Ramos (cell line): ENCODE results near the gene PUM2.

Experiments
- in situ Hi-C: fragments of 300-500 bp; cut with MboI; formaldehyde crosslinking; loops from one replicate; pipeline ENCODE4 v1.14.3; 2022; ENCODE audit warnings: low sequenced_read_pairs; ENCODE audit not compliant: unreplicated experiment

PUM2 gene

DNA sequence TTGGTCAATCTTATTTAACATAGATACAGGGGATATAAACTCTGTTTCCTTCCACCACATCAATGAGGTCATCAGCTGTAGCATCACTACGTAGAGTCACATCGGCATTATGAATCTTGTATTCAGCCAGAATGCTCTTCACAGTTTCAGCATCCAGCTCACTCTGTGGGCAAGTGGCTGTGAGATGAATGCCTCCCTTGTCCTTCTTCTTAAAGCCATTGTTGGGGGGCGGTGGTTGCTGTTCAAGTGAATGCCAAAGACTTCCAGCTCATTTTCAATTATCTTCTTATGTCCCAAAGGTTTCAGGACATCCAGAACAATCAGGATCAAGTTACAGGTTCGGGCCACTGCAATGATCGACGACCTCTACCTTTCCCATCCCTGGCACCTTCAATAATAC, 110.4 kb downstream of the PUM2 start:
- in situ Hi-C loops, result loop anchor here (25.0 kb wide), 1 partner anchor 397 kb away; no protein-coding TSS in a partner anchor

DNA sequence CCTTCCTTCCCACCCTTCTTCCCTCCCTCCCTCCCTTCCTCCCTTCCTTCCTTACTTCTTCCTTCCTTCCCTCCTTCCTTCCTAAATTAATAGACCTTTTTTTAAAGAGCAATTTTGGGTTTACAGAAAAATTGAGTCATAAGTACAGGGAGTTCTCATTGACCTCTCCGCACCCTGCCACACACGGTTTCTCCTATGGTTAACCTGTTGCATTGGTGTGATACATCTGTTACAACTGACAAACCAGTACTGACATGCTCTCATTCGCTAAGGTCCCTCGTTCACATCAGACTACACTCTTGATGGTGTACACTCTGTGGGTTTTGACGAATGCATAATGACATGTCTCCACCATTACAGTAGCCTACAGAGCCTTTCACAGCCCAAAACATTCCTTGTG, 114.1 kb downstream of the PUM2 start:
- in situ Hi-C loops, result loop anchor here (25.0 kb wide), 1 partner anchor 401 kb away; no protein-coding TSS in a partner anchor

DNA sequence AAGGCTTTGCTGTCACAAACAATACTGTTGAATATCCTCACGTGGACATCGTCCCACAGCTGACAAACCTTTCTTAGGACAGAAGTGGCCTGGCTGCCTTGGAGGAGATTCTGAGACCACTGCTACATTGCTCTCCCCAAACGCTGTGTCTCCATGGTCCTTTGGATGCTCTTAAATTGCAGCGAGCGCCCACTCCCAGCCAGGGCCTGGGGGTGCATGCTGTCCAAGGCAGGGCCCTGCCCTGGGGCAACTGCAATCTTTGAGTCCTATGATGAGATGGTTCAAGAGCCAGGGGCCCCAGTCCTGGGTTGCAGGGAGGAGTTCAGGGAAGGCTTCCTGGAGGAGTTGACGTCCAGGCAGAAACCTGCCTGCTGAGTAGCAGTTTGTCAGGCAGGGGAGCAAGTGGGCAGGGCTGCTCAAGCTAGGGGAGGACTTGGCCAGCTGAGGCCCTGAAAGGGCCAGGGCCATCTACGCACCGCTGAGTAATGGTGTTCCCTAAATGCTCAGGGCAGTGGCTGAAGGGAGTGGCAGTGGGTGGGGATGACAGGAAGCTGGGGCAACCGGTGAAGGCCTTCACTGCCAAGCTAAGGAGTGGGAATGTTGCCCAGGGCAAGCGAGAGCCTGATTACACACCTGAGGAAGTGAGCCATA, 114.9 kb downstream of the PUM2 start:
- in situ Hi-C loops, result loop anchor here (25.0 kb wide), 1 partner anchor 402 kb away; no protein-coding TSS in a partner anchor

DNA sequence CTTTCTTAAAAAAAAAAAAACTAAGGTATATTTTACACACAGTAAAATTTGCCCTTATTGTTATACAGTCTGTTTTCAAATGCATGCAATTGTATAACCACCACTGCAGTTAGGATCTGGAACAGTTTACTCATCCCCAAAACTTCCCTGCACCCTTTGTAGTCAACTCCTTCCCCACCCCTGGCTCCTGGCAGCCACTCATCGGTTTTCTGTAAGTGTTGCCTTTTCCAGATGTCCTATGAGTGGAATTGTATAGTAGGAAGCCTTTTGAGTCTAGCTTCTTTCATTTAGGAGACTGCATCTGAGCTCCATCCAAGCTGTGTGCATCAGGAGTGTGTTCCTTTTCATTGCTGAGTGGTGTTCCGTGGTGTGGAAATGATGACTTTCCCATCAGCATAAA, 116.0 kb downstream of the PUM2 start:
- in situ Hi-C loops, result loop anchor here (25.0 kb wide), 1 partner anchor 403 kb away; no protein-coding TSS in a partner anchor

DNA sequence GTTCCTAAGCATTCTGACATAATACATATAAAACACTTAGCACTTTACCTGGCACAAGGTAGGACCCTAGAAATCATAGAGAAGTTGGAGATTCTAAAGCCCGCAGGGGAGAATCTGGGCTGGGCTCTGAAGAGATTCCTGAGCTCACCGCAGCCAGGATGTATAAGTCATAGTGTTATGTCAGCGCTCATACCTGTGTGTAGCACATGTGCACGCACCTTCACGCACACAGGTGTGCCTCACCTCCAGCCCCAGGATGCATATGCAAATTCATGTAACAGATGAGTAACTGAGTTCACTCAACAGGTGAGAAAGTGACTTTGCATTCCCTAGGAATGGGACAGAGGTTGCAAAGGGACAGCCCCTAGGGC, 117.8 kb downstream of the PUM2 start:
- in situ Hi-C loops, result loop anchor here (25.0 kb wide), 1 partner anchor 404 kb away; no protein-coding TSS in a partner anchor

DNA sequence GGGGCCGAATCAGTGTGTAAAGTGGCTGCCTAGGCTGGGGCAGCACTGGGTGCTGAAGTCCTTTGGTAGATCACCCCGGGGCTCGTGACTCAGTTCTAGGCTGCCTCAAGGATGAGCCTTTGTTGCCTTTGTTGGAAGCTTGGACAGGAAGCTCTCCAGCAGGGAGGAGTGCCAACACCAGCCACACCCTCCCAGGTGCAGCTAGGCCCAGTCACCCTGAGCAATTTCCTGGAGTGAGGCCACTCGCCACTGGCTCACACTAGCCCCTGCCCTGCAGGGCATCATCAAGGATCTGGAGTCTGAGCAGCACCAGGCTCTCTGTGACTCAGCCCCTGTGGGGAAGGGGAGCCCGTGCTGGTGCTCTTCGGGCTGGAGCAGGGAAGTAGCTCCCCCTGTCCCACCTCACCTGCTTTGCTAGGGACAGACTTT, 119.0 kb downstream of the PUM2 start:
- in situ Hi-C loops, result loop anchor here (25.0 kb wide), 1 partner anchor 406 kb away; no protein-coding TSS in a partner anchor

DNA sequence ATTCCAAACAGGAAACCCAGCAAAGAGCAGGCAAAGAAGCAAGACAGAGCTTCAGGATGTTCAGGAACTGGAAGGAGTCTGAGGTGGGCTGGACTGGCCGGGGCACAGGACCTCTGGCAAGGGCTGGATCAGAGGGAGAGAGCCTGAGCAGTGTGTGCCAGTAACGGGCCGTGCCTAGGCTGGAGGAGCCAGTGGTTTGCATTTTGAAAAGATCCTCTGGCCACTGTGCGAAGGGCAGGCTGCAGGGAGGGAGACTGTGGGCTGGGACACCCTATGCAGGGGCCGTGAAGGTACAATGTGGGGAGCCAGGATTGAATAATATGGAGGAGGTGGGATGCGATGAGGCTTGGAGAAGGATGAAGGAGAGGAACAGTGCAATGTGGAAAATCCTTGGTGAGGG, 119.5 kb downstream of the PUM2 start:
- in situ Hi-C loops, result loop anchor here (25.0 kb wide), 1 partner anchor 406 kb away; no protein-coding TSS in a partner anchor

DNA sequence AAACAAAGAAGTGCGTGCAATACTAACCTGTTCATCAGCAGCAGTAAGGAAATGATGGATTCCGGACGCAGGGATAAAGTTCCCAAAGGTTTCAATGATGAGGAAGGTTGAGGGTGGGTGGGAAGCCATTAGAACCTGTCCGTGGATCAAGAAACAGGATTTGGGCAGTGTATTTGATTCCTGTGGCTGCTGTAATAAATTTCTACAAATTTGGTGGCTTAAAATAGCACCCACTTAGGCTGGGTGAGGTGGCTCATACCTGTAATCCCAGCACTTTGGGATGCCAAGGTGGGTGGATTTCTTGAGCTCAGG, 120.6 kb downstream of the PUM2 start:
- in situ Hi-C loops, result loop anchor here (25.0 kb wide), 1 partner anchor 407 kb away; no protein-coding TSS in a partner anchor

DNA sequence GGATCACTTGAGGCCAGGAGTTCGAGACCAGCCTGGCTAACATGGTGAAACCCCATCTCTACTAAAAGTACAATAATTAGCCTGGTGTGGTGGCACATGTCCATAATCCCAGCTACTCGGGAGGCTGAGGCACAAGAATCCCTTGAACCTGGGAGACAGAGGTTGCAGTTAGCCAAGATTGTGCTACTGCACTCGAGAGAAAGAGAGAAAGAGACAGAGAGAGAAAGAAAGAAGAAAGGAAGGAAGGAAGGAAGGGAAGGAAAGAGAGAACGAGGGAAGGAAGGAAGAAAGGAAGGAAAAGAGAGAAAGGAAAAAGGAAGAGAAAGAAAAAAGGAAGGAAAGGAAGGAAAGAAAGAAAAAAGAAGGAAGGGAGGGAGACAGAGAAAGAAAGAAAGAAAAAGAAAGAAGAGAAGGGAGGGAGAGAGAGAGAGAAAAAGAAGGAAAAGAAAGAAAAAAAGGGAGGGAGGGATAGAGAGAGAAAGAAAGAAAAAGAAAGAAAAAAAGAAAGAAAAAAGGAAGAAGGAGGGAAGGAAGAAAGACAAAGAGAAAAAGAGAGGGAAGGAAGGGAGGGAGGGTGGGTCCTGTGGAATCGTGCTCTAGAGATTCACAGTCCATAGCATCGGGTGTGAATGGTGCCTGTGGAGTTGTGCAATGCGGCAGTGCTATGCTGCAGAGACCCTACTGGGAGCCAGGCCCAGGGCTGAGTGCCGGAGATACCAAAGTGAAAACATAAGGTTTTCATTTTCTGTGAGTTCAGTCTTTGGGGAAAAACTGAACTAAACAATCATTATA, 121.1 kb downstream of the PUM2 start:
- in situ Hi-C loops, result loop anchor here (25.0 kb wide), 1 partner anchor 408 kb away; no protein-coding TSS in a partner anchor

DNA sequence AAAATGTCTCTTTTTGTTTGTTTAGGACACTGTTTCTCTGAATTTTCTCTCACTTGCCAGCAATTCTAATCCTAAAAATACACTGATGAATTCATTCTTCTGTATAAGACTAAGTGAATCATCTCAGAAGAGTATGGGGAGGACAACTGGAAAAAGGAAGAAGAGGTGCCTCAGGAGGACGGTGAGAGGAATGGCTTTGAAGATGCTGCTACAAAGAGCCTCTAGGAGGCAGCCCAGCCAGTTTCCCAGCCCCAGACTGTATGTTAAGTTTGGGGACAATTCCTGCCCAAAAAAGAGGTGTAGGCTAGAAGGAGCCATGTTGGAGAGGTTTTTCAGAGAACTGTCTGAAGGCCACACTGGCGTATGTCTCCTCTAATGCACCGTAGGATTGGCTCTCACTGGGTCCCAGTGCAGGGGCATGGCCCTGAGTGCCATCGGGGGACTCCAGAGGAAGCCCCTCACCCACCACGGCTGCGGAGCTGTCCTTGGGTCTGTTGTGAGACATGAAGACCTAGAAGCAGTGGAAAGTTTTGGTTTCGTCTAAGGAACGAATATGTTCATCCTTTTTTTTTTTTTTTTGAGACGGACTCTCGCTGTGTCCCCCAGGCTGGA, 122.6 kb downstream of the PUM2 start:
- in situ Hi-C loops, result loop anchor here (25.0 kb wide), 1 partner anchor 409 kb away; no protein-coding TSS in a partner anchor

DNA sequence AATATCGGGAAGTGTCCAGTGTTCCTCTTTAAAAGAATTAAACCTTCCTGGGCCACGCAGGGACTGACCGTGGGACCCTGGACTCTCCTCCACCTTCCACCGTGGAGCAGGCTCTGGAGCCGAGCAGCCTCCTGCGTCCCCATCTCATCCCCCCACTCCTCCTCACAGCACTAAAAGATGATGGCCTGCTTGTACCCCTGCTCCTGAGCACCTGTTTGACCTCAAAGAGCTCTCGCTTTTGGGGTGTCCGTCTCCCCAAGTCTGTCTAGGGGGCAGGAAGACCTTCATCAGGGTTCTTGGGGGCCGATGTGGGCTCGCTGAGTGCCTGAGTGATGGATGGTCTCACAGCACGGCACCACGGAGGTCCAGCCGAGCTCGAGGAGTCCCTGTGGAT, 124.5 kb downstream of the PUM2 start:
- in situ Hi-C loops, result loop anchor here (25.0 kb wide), 1 partner anchor 411 kb away; no protein-coding TSS in a partner anchor

DNA sequence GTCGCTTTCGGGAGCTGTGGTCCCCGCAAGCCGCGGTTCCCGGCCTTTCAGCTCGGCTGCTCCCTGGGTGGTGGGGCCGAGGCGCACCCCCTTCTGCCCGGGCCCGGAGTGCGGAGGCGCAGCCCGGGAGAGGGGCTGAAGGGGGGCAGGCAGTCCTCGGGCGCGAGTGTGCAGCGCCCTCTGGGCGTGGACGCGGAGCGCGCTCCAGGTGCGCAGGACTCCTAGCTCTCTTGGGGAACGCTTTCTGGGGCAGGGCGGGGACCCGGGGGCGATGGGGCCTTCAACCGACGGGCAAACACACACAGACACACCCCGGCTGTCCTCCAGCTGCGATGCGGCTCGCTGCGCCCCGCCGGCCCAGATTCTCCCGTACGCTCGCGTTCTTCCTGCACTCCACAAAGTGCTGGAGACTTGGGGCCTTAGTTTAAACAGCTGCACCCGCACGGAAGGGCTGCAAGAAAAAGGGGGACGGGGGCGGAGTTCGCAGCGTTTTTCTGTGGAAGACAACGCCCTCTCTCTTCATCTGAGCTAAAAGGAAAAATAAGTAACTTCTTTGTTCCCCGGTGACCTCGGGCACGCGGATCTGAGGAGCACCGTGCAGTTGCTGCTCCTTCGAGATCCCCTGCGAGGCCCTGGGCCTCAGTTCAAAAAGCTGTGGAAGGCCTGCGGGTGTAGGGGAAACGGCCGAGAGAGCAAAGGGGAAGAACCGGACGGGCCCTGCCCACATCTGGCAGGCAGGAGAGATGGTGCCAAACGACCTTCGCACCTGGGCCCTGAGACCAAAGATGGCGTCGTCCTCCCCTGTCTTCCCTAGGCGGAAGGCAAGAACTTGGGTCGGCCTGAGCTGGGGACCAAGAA, 125.1 kb downstream of the PUM2 start:
- in situ Hi-C loops, result loop anchor here (25.0 kb wide), 1 partner anchor 412 kb away; no protein-coding TSS in a partner anchor

DNA sequence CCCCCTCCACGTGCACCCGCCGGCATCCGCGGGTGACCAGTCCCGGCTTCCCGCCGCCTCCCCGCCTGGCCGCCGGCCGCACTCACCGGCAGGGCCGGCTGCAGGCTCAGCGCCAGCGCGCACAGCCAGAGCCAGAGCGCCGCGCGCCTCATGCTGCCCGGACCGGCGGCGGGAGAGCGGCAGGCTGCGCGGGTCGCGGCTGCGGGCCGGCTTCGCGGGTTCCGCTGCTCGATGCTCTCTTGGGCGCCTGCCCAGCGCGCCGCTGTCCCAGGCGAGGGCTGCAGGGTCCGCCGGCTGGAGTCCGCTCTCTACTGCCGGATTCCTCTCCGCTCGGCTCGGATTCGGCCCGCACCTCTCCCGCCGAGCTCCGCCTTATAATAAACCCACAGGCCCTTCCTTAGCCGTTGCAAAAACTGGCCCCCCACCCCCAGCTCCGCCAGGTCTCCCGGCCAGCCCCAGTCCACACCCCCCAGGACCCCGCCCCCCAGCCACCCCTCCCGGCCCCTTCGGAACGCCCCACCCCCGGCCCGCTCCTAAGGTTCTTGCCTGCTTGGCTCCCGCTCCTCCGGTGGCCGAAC, 125.8 kb downstream of the PUM2 start, which contains the start of gene SDC1:
Gene SDC1, minus strand, starts transcription at position 415 of the 578 bp plus-strand sequence. Its CDS starts 263 bp downstream, at position 152.
- in situ Hi-C loops, result loop anchor here (25.0 kb wide), 1 partner anchor 412 kb away; no protein-coding TSS in a partner anchor

DNA sequence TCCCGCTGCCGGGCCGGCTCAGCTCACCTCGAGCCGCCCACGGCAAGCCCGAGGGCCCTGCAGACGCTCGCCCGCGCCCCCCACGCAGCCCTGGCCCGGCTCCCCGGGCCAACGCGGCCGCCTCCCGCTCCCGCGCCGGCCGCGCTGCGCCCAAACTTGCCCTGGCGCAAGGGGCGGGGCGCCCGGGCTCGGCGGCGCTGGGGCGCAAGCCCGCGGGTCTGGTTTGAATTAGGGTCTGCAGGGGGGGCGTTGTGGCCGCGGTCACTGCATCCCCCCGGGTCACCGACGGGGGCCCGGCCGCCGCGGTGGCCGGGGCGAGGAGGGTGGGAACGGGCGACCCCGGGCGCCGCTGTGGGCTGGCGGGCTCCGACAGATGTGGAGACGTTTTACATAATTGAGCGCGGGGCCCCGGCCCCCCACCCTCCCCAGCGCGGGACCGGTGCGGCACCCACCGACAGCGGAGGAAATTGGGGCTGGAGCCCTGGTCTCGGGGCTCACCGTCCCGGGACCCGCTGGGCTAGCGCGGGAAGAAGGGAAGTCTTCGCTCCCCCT, 126.4 kb downstream of the PUM2 start:
- in situ Hi-C loops, result no loop called here

DNA sequence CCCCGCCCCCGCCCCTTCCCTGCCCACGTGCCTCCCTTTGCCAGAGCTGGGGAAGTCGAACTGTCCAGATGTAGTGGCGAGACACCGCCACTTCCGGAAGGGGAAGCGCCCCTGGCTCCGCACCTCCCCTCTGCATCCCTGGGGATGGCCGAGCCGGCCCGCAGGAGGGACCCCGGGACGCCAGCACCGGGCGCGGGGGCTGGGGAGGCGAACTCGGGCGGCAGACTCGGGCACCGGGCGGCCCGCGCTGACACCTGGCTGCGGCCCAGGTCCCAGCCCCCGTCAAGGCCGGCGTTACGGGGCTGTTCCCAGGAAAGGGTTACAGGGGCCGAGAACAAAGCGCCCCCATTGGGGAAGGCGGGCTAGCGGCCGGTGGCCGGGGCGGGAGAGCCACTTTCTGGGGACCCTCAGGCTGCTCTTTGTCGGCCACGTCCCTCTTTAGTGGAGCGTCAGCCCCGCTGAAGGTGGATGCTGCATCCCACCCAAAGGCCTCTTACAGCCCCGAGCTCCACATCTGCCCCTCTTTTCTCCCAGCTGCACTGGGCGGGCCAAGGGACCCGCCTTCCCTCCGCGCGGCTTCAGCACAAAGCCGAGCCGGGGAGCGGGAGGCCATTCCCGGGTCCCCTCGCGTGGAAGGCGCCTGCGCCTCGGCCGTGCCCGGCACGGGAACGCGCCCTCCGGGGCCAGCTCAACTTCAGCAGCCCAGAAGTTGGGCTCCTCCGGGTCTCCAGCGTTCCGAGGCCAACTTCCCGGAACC, 127.1 kb downstream of the PUM2 start:
- in situ Hi-C loops, result no loop called here

DNA sequence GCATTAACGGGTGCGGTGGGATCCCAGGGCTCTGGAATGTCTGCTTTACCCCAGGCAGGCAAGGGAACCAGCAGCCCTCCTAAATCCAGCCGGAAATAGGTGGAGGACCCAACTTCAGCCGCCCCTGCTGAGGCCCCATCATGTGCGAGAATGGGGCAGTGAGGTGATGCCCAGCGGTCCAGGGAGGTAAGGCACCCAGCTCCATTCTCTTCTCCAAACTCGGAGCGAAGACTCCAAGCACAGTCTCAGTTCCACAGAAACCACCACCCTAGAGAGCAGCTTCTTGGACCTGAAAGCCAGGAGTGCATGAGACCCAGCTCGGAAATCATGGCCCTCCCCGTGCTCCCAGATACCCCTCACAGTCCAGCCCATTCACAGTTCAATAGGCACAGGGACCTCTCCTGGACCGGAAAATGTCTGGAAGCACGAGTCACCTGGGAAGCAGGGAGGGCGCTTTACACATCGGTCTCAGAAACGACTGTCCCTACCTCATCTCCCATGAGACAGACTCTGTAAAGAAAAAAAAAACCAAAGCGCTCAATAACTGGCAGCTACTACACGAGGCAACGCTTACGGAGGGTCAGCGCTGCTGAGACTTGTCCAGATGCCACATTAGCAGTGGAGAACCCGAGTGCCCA, 127.8 kb downstream of the PUM2 start:
- in situ Hi-C loops, result no loop called here

DNA sequence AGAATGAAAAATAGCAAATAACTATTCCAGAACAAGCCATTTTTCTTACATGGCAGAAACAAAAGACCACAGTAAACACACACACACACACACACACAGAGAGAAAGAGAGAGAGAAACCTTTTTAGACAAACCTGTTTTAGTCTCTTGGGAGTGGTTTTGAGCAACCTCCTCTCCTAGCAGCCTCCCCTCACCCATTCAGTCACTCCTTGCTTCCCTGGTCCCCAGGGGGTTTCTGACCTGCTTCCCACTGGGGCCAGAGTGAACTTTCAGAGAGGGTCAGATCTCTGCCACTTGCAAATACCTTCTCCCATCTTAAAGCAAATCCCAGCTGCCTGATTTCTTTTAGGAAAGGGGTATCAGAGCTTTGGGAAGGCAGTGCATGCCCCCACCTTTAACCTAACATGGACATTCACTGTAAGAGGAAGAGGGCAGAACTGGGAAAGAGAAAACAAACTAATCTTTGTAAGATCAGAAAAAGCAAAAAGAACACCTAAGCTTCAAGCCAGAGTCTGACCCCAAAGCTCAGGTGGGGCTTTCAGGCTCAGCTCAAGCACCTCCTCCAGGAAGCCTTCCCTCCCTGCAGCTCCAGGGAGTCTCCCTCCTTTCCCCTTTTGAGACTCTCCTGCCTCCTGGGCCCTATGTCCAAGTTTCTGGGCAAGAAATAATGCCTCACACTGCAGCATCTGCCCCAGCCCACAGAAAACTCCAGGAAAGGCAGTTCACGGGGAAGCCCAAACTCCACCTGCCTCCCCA, 128.5 kb downstream of the PUM2 start:
- in situ Hi-C loops, result no loop called here
